IPS DF 6.9 (cell line): ENCODE results near the gene LRCH3.

Experiments
- DNase-seq: peaks from one replicate; pipeline ENCODE4 v3.0.0-alpha.2; 2013; ENCODE audit warnings: low read depth, low spot score
- H3K27ac ChIP-seq: one replicate; pipeline ENCODE4 v1.5.1; 2013; ENCODE audit warnings: low read length, control low read depth
- H3K27me3 ChIP-seq: 2 replicates; pipeline ENCODE4 v1.6.1; 2013; ENCODE audit warnings: mild to moderate bottlenecking, low read length; ENCODE audit not compliant: control insufficient read depth, insufficient read depth
- H3K36me3 ChIP-seq: 2 replicates; pipeline ENCODE4 v1.6.1; 2013; ENCODE audit warnings: low read length; ENCODE audit not compliant: control insufficient read depth, insufficient read depth
- H3K4me1 ChIP-seq: 2 replicates; pipeline ENCODE4 v1.6.1; 2013; ENCODE audit warnings: low read length; ENCODE audit not compliant: control insufficient read depth, insufficient read depth
- H3K4me3 ChIP-seq: 2 replicates; pipeline ENCODE4 v1.5.1; 2013; ENCODE audit warnings: mild to moderate bottlenecking, low read length
- H3K9me3 ChIP-seq: 2 replicates; pipeline ENCODE4 v1.6.1; 2013; ENCODE audit warnings: low read length, inconsistent platforms; ENCODE audit not compliant: control insufficient read depth, insufficient read depth
- WGBS: extraction: QIAGEN DNeasy Blood & Tissue Kit; methylation state at CpG from one replicate; pipeline ENCODE4 v1.1.7; 2013; ENCODE audit warnings: mixed read lengths, missing lambda C conversion rate; ENCODE audit not compliant: insufficient read length, insufficient coverage; 5-methylcytosine and 5-hydroxymethylcytosine counted together

Gene LRCH3

GRCh38 chr3:197752107-197752506 is 38.9 kb upstream of the LRCH3 start:
- WGBS = no CpG with 5 or more reads among the region's 5 CpGs
- H3K4me1 ChIP-seq = no peaks in the 10 kb centered on the region
- H3K4me3 ChIP-seq = no peak overlapping the region
- no peak for DNase-seq
- no peaks in the 10 kb centered on the region for H3K9me3 ChIP-seq
- no peaks in the 10 kb centered on the region; the same call in 1 of the 2 replicates for H3K27me3 ChIP-seq
- no peaks in the 10 kb centered on the region for H3K36me3 ChIP-seq
- H3K27ac ChIP-seq = no peak overlapping the region

GRCh38 chr3:197753263-197753662 is 37.8 kb upstream of the LRCH3 start:
- Histone ChIP-seq H3K4me3 (no peak overlapping the region), H3K36me3 (no peaks in the 10 kb centered on the region), H3K9me3 (no peaks in the 10 kb centered on the region), H3K4me1 (no peaks in the 10 kb centered on the region), H3K27me3 (no peaks in the 10 kb centered on the region; the same call in 1 of the 2 replicates), H3K27ac (no peak overlapping the region)
- DNase-seq = no peak
- no CpG with 5 or more reads among the region's 3 CpGs for WGBS

- Histone ChIP-seq H3K4me3 (no peak overlapping the region), H3K4me1 (no peaks in the 10 kb centered on the region), H3K27me3 (no peaks in the 10 kb centered on the region; the same call in 1 of the 2 replicates), H3K27ac (no peak overlapping the region), H3K36me3 (no peaks in the 10 kb centered on the region), H3K9me3 (no peaks in the 10 kb centered on the region)
- no peak for DNase-seq
- WGBS = no CpG with 5 or more reads among the region's 3 CpGs
These were observed 34.4 kb upstream of the LRCH3 start for GRCh38 chr3:197756704-197757103.

DNA sequence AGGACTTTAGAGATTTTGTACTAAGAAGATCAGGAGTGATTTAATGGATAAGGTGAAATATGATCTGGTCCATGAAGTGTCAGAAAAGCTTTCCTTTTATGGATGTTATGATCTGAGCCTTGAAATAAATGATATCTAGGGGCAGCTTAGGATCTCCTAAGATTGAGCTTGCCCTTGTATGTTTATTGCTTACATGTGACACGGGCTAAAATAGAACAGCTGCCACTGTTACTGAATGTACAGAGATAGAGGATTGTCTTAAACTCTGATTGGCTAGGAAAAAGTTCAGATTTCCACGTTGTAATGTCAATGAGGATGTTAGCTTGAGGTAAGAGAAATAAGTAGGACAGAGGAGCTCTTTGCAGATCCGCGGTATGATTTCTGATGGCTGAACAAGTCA is 32.5 kb upstream of the LRCH3 start:
- no CpG with 5 or more reads among the region's 4 CpGs for WGBS
- DNase-seq = no peak
- Histone ChIP-seq H3K9me3 (no peaks in the 10 kb centered on the region), H3K4me3 (no peak overlapping the region), H3K36me3 (no peaks in the 10 kb centered on the region), H3K4me1 (no peaks in the 10 kb centered on the region), H3K27me3 (no peaks in the 10 kb centered on the region), H3K27ac (no peak overlapping the region)

GRCh38 chr3:197761784-197762183 is 29.3 kb upstream of the LRCH3 start:
- Histone ChIP-seq H3K4me3 (no peak overlapping the region), H3K4me1 (no peaks in the 10 kb centered on the region), H3K27me3 (no peaks in the 10 kb centered on the region), H3K9me3 (no peaks in the 10 kb centered on the region), H3K27ac (no peak overlapping the region), H3K36me3 (no peaks in the 10 kb centered on the region)
- no peak for DNase-seq

- H3K27ac ChIP-seq = no peak overlapping the region
- peaks cover 6% of the 10 kb centered on the region; the same call in 1 of the 2 replicates for H3K36me3 ChIP-seq
- no peaks in the 10 kb centered on the region for H3K27me3 ChIP-seq
- H3K4me1 ChIP-seq = no peaks in the 10 kb centered on the region
- H3K9me3 ChIP-seq = no peaks in the 10 kb centered on the region
- H3K4me3 ChIP-seq = no peak overlapping the region
- DNase-seq = no peak
- WGBS = no CpG with 5 or more reads among the region's 7 CpGs
These were observed 15.7 kb upstream of the LRCH3 start for GRCh38 chr3:197775317-197775716.

GRCh38 chr3:197782230-197782629 is 8.8 kb upstream of the LRCH3 start:
- Histone ChIP-seq H3K27me3 (no peaks in the 10 kb centered on the region), H3K27ac (no peak overlapping the region), H3K9me3 (no peaks in the 10 kb centered on the region), H3K4me1 (no peaks in the 10 kb centered on the region), H3K36me3 (peaks cover 6% of the 10 kb centered on the region; the same call in 1 of the 2 replicates), H3K4me3 (no peak overlapping the region)
- no peak for DNase-seq
- no CpG with 5 or more reads among the region's 4 CpGs for WGBS

DNA sequence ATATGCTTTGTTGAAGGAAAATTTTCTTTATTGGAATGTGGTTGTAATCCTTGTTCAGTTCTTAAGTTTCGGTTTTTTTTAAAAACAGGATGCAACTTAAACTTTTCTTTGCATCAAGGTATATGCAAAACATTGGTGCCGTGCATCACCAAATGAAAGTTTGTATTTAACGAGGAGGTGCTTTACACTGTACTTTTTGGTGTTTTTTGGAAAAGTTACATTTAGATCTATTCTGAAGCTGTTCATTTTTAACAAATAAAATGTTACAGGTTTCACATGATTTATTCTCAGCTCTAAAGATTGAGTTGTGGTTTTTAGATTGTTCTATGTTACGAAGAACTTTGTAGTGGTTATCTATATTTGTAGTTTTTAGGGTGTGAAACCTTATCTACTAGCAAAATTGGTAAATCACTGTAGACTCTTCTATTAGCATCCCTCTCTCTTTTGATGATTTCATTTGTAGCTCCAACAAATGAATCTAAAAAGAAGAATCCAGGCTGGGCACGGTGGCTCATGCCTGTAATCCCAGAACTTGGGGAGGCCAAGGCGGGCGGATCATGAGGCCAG is 7.0 kb upstream of the LRCH3 start:
- no peak overlapping the region for H3K27ac ChIP-seq
- no peaks in the 10 kb centered on the region for H3K9me3 ChIP-seq
- H3K36me3 ChIP-seq = peaks cover 6% of the 10 kb centered on the region; the same call in 1 of the 2 replicates
- no peaks in the 10 kb centered on the region for H3K4me1 ChIP-seq
- no peak for DNase-seq
- H3K27me3 ChIP-seq = no peaks in the 10 kb centered on the region
- H3K4me3 ChIP-seq = no peak overlapping the region
- WGBS = no CpG with 5 or more reads among the region's 7 CpGs

DNA sequence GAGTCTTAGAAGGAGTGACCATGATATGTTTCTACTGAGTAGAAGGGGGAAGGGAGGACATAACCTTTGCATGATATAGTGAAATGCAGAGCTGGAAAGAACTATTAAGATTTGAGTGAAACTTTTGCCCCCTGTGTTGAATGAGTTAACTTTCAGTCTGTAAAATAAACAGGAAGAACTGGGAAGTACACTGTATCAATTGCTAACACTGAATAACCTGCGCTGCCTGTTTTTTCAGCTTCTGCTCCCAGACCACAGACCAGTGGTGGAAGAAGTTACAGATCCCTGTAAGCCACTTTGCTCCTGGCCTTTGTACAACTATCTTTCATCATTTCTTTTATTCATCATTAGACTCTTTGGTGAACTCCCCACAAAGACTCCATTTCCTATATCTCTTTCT is 3.6 kb upstream of the LRCH3 start:
- Histone ChIP-seq H3K4me1 (no peaks in the 10 kb centered on the region), H3K4me3 (no peak overlapping the region), H3K27ac (no peak overlapping the region), H3K9me3 (no peaks in the 10 kb centered on the region), H3K27me3 (no peaks in the 10 kb centered on the region), H3K36me3 (no peaks in the 10 kb centered on the region)
- no CpG with 5 or more reads among the region's 1 CpG for WGBS
- DNase-seq = no peak

DNA sequence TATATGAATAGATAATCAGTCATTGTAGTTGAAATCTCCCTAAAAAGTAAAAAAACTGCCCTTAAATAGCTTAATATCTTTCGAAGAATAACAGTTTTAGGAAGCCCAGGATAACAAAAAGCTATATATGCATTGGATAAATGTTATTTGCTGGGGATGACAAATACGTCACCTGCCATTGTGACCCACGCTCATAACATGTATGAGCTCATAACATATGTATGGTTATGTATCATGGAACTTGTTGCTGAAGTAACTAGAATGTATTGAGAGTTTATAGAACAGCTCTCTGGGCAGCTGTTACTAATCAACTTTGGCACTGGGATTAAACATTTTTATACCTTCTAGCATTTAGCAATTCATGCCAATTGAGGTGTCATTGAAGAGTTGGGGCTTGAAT is 1.7 kb upstream of the LRCH3 start:
- no CpG with 5 or more reads among the region's 3 CpGs for WGBS
- no peak overlapping the region for H3K4me3 ChIP-seq
- no peaks in the 10 kb centered on the region for H3K27me3 ChIP-seq
- DNase-seq = no peak
- no peaks in the 10 kb centered on the region for H3K9me3 ChIP-seq
- H3K4me1 ChIP-seq = no peaks in the 10 kb centered on the region
- no peak overlapping the region for H3K27ac ChIP-seq
- H3K36me3 ChIP-seq = no peaks in the 10 kb centered on the region

GRCh38 chr3:197790033-197790432 is 1.0 kb upstream of the LRCH3 start:
- Histone ChIP-seq H3K36me3 (no peaks in the 10 kb centered on the region), H3K4me3 (no peak overlapping the region; the same call in 1 of the 2 replicates), H3K9me3 (no peaks in the 10 kb centered on the region), H3K27me3 (no peaks in the 10 kb centered on the region), H3K4me1 (no peaks in the 10 kb centered on the region), H3K27ac (no peak overlapping the region)
- WGBS = no CpG with 5 or more reads among the region's 1 CpG
- DNase-seq = no peak
